ENCODE data around the gene DSCAM. TPM values are rescaled to one million over a fixed set of nuclear protein-coding genes. Genes with fewer than 3 reads are reported as not detected.

The DSCAM gene
- total and polyA plus RNA-seq, 2 donors (not counting 3 experiments of a cell fraction or from before 2014, with no cell fraction given), result not detected

DNA sequence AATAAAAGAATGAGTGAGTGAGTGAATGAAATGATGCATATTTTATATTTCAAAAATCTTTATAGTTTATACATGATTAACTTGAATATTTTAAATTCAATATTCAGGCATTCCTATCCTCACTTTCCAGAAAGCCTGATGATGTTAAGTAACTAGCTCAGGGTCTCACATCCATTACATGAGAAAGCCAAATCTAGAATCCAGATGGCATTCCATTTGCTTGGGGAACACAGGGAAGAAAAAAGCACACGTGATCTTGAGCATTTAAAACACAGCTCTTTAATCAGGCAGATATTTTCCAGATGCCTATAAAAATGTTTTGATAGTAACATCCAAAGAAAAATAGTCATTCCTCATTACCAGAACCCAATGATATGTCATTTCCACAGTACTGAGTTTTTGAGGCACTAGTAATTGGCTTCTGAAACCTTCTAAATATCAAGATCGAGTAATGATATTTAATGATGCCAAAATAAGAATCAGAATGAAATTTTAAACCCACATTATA, 291.9 kb downstream of the DSCAM start:
- ChIA-PET POLR2A (no interaction called here), CTCF (no interaction called here)
- H3K9ac ChIP-seq (replicated peaks; ENCODE audit: extremely low read depth, insufficient read depth, low read length), result no peak overlapping the region
- BruUV-seq (replicated peaks), result no TSS peak
- no peaks in the 10 kb centered on the region for H3K79me2 ChIP-seq (ENCODE audit: control insufficient read depth, insufficient read depth, low read length)
- H3K9me1 ChIP-seq (replicated peaks; ENCODE audit: control insufficient read depth, extremely low read depth, insufficient read depth, low read length), result no peaks in the 10 kb centered on the region
- FAIRE-seq (no peak), DNase-seq (ENCODE audit: low read depth, low spot score) (no peak)
- H3K27ac ChIP-seq (ENCODE audit: insufficient read depth, low read depth, low read length), result no peak overlapping the region
- TF ChIP-seq MYC (IDR thresholded peaks at IDR 0.05; ENCODE audit: low read depth, low read length), result no peak
- TF ChIP-seq, protein P1, sequence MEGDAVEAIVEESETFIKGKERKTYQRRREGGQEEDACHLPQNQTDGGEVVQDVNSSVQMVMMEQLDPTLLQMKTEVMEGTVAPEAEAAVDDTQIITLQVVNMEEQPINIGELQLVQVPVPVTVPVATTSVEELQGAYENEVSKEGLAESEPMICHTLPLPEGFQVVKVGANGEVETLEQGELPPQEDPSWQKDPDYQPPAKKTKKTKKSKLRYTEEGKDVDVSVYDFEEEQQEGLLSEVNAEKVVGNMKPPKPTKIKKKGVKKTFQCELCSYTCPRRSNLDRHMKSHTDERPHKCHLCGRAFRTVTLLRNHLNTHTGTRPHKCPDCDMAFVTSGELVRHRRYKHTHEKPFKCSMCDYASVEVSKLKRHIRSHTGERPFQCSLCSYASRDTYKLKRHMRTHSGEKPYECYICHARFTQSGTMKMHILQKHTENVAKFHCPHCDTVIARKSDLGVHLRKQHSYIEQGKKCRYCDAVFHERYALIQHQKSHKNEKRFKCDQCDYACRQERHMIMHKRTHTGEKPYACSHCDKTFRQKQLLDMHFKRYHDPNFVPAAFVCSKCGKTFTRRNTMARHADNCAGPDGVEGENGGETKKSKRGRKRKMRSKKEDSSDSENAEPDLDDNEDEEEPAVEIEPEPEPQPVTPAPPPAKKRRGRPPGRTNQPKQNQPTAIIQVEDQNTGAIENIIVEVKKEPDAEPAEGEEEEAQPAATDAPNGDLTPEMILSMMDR (IDR thresholded peaks at IDR 0.05; ENCODE audit: extremely low read depth in 1 of 2, insufficient read depth in 1 of 2, low read depth in 1 of 2, low read length in 2 of 2), result no peak
- TF ChIP-seq POLR2A (IDR thresholded peaks at IDR 0.05; ENCODE audit: low read depth, low read length), result no peak
- TF ChIP-seq, protein P2, sequence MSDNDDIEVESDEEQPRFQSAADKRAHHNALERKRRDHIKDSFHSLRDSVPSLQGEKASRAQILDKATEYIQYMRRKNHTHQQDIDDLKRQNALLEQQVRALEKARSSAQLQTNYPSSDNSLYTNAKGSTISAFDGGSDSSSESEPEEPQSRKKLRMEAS (IDR thresholded peaks at IDR 0.05; ENCODE audit: insufficient read depth, insufficient read length), result no peak
- no peak for TF ChIP-seq JUN (IDR thresholded peaks at IDR 0.05; ENCODE audit: borderline replicate concordance, insufficient read depth, insufficient read length, low read depth)
- no peak for TF ChIP-seq FOS (IDR thresholded peaks at IDR 0.05; ENCODE audit: borderline replicate concordance, insufficient read depth, low read length)
- TF ChIP-seq GATA2 (IDR thresholded peaks at IDR 0.05; ENCODE audit: insufficient read depth, insufficient read length, low read depth, low read length), result no peak
- TF ChIP-seq EZH2 (IDR thresholded peaks at IDR 0.05; ENCODE audit: borderline replicate concordance, low read depth, low read length, severe bottlenecking), result no peak
- no peaks in the 10 kb centered on the region for H3K27me3 ChIP-seq (ENCODE audit: control insufficient read depth in 2 of 2, insufficient read depth in 2 of 2, low read length in 2 of 2)
- dilution Hi-C loops (cut with MboI; ENCODE audit: extremely low pct_ligation_motif_present, low sequenced_read_pairs) (no loop called here), intact Hi-C loops (cut with micrococcal nuclease) (no loop called here)
- H3K4me2 ChIP-seq (ENCODE audit: insufficient read depth, low read length), result no peak overlapping the region
- no peak overlapping the region for H2AFZ ChIP-seq (ENCODE audit: low read depth, low read length)
- H3K4me1 ChIP-seq (ENCODE audit: control insufficient read depth, extremely low read depth, insufficient read depth, low read length), result no peaks in the 10 kb centered on the region
- H3K36me3 ChIP-seq (ENCODE audit: control insufficient read depth in 2 of 2, extremely low read depth in 1 of 2, insufficient read depth in 2 of 2, low read length in 2 of 2), result no peaks in the 10 kb centered on the region
- H4K20me1 ChIP-seq (replicated peaks; ENCODE audit: control insufficient read depth, extremely low read depth, insufficient read depth, low read length), result no peaks in the 10 kb centered on the region
- no peak overlapping the region for H3K4me3 ChIP-seq (replicated peaks in 1 of 3; ENCODE audit: insufficient read depth in 1 of 3, low read depth in 1 of 3, low read length in 3 of 3)
- peaks cover 5% of the 10 kb centered on the region for H3K9me3 ChIP-seq (replicated peaks; ENCODE audit: control insufficient read depth, insufficient read depth, low read length)
